RPMI7951 (cell line): ENCODE measurements around the gene HOXA1. TPM values are rescaled to one million over a fixed set of nuclear protein-coding genes. Genes with fewer than 3 reads are reported as not detected.

Experiments used
- DNase-seq: peaks from one replicate; pipeline ENCODE4 v3.0.0-alpha.2; 2012; ENCODE audit warnings: low read depth
- total RNA-seq: library from RNA; depleted of rRNA; stranded (reverse); fragments of >200 nt; shearing (Covaris generic); gene quantifications from 2 replicates; pipeline ENCODE4 v1.2.3, GENCODE V29; 2014

The HOXA1 gene
- total RNA-seq, 1 experiment from 2014 or later: 6.2 TPM

DNA sequence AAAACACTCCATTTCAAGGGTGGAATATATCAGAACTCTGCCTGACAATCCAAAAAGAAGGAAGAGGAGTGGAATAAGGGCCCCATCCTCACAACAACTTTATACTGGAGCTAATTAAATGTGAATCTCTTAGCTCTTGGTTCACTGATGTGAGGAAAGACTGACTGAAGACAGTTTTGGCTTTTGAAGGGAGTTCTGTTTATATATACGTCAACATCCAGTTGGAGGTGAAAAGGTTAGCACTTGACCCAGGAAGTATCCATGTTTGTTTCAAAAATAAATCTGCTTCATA lies 3.0 kb downstream of the HOXA1 start:
- no peak for DNase-seq

DNA sequence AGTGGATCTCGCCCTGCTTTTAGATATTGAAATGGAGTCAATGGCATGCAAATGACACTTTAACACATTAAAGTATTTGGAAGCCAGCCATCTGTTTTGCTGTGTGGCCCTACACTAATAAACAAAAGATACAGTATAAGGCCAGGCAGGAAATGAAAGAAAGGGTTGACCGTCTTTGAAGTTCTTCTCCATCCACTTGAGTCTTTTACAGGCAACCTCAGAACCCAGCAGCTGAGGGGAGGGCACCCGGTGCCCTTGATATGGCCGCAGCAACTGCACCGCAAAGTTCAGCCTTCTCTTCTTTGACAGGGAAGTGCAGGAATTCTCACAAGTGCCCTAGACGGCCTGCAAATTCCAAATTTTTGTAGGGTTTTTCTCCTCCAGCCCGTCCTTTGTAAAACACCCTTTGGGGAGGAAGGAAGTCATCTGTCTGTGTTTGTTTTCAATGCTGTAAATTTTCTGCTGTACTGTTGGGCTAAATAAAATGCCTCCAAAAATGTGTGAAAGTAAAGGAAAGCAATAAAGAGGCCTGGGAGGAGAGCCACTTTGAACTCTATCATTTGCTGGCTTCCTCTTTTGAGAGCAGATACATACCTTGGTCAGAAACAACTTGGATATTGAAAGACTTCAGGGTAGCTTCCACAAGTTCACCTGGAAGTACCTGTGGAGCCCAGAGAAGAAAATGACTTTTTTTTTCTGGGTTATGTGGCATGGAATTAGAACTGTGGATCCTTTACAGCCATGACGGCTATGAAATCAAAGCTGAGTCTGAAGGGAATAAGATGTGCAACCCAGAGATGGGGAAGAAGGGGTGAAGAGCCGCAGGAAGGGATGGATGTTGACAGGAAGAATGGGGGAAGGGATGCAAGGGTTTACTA lies 3.6 kb downstream of the HOXA1 start:
- no peak for DNase-seq

DNA sequence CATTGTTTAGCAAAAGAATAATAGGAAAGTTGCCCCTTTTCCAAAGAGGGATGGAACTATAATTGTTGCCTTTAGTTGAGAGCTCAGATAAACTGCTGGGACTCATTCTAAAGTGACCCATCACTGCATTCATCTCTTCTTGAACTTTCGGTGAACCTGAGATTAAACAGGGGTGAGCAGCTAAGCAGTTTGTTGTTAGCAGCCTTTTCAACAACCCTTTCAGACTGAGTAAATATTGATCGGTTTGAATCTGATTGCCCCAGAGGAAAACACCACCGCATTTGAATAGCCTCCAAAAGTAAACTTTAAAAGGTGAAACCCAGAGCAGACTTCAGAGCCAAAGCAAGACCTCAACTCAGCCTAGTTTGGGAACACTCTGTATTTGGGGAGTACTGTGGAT lies 4.7 kb downstream of the HOXA1 start:
- DNase-seq: no peak

DNA sequence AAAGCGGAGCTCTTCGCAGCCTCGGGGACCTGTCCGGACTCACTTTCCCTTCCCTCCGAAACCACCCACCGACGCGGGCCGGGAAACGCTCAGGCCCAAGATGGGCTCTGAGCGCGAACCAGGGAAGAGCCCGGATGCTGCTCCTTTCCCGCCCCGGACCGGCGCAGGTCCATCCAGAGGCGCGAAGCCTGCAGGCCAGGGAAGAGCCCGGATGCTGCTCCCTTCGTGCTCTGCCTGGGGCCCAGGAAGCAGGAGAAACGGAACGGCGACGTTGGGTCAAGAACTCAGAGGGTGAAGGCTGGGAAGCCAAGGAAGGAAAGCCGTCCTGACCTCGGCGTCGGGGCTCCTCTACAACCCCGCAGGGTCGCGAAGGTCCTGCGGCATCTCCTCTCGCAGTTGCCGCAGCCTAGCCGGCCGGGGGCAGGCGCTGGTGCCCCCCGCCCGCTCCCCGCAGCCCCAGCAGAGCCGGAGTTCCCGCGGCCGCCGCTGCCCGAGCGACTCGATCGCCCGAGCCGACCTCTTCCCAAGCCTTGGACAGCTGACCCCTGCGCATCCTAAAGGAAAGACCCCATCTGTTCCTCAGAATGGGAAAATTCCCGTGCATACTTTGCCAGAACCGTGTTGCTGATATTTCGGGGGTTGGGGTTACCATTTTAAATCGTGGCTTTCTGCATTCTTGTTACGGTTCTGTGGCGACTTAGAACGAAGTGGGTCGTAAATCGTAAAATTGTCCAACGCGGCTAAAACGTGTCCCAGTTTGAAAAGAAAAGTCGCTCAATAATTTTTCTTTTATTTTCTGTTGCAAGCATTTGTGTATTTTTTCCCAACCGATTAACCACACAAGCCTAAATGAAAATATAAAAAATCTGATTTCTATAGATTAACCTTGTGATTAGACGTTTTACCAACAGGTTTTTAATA lies 7.5 kb downstream of the HOXA1 start:
- DNase-seq: no peak

DNA sequence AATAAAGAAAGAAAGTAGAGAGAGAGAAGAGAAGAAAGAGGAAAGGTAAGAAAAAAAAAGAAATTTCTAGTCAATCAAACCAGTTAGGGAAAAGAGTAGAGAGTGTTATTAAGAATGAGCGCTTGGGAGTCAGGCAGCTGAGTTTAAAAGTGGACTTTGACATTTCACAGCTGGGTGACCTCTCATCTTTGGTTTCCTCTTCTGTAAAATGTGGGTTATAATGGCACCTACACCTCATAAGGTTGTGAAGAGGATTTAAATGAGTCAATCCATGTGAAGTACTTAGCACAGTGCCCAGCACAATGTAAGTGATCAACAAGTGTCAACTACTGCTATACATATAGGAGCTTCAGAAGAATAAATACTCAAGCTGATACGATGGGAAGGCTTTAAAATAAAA lies 12.2 kb downstream of the HOXA1 start:
- no peak for DNase-seq

DNA sequence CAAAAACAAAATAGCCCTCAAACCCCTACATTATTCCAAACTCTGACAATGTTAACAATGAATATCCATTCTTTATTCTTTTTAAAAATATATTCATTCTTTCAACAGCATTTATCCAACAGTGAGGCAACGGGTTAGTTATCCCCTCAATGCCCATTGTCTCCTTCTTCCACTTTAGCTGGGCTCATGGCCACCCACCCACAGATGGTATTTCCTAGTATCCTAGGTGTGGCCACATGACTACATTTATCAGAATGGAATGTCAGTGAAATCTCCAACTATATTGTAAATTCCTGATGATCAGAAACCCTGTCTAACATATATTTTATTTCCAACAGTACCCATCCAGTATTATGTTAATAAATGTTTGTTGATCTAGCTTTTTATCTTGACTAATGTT lies 13.6 kb downstream of the HOXA1 start:
- no peak for DNase-seq

DNA sequence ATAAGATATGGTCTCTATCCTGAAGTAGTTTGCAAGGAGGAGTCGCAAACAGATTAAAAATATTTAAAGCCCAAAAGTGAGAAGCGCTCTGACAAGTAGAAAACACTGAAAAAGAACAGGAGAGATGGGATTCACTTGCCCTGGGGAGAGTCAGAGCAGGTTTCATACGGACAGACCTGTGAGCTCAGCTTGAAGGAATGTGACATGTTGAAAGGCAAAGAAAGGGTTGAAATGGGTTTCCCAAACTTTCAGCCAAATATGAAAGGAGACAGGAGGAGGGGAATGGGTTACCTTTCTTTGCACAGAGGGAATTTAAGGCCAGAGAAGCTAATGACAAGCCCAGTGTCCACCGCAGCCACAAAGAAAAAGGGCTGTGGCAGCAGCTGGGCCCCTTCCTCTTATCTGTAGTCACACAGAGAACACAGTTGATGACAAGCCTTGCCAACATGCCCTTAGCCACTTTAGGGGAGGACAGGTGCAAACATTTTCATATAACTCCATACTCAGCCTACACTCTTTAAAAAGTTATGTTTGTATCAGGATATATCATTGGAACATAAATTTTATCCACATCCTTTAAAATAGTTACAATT lies 14.9 kb downstream of the HOXA1 start:
- DNase-seq: peak; percentile 26

DNA sequence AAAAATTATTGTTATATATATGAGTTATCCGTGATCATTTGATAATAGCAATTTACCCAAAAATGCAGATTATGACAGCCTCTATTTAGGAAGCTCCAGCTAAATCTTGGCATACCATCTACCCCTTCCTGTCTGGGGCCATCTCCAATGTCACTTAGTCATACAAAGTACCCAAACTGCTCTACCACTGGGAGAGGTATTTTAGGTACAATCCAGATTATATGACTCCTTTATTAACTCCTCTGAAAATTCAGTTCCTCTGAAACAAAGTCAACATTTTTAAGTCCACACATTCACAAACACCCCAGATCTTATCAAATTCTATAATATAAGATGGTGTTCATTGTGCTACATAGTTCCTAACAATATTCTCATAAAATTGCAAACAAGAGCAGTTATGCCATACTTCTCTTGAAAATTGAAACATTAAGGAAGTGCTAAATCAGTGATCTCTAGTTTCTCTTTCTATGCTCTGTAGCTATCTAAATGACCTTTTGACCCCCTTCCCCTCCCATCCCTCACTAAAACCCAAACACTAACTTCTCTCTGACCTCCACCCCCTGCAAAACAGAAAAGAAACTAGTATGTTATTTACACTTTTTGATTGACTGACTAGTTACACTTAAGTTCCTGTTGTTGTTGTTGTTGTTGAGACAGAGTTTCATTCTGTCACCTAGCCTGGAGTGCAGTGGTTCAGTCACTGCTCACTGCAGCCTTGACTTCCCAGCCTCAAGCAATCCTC lies 16.4 kb downstream of the HOXA1 start:
- DNase-seq: peak; percentile 23

DNA sequence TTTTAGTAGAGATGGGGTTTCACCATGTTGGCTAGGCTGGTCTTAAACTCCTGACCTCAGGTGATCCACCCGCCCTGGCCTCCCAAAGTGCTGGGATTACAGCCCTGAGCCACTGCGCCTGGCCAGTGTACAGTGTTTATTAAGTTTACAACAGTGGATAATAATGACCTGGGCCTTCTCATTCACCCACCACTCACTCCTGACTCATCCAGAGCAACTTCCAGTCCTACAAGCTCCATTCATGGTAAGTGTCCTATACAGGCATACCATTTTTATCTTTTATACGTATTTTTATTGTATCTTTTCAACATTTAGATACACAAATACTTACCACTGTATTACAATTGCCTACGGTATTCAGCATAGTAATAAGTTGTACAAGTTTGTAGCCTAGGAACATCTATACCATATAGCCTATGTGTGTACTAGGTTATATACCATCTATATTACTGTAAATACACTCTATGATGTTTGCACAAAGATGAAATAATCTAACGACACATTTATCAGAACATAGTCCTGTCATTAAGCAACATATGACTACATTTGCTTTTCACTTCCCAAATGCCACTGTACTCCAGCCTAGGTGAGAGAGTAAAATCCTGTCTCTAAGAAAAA lies 17.1 kb downstream of the HOXA1 start:
- no peak for DNase-seq

DNA sequence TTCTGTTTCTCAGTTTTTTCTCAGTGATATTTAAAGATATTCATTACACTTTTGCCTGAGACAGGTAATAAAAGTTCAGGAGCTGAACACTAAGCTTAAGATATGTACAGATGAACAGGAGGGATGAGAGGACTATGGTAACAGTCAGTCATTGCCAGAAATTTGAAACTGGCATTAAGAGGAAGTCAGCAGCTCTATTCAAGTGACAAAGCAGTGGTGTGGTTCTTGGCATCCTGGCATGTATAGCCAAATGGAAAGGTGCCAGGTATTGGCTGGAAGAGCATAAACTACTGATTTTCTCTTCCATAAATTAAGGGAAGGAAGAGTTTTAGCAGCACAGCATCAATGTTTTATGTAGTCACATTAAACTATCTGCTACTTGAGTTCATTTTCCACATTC lies 22.7 kb downstream of the HOXA1 start:
- DNase-seq: peak; percentile 21

DNA sequence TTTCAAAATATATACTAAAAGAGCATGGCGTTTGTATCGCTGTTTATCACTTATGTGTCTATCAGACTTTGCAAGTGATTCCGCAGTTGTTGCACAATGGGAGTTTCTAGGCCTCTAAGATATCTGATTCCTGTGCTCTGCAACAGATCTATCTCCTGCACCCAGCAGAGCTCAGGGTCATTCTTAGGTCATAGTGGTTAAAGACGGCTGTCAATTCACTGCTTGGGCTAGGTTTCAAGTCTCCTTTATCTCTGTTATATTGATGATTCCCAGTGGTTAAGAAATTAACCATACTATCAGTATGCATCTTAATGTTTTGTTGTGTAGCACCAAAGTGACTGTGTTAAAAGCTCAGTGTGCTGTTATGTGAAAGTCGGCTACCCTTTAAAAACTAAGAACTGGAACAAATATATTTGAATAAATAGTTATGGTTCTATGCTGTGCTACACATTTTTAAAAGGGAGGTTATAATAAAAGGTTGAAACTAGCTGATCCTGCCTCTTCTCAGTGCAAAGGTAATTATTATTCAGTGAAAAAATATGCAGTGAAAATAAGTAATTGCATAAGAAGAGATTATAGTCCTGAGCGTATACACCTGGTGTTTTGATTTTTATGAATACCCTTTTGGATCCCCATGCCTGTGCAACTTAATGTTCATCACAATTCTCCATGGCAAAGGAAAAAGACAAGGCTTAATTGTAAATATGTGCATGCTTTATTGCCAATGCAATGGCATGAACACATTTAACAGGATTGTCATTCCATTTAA lies 24.0 kb downstream of the HOXA1 start:
- peak; percentile 36 for DNase-seq

DNA sequence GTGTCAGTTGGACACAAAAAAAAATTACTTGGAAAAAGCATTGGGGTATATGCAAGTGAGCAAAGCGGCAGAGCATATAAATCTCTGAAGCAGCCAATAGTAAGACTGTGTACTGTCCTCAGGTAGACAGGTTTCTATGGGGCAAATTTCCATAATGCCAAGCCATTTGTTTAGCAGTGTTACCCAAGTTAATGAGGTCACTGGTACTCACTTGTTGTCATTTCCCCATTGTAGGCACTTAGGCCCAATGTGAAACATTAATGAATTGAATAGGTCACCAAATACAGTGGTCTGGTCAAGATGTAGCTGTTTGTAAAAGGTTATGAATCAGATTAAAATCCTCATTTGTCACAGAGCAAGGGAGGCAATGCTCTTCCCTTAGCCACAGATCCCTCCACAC lies 27.5 kb downstream of the HOXA1 start:
- DNase-seq: no peak

DNA sequence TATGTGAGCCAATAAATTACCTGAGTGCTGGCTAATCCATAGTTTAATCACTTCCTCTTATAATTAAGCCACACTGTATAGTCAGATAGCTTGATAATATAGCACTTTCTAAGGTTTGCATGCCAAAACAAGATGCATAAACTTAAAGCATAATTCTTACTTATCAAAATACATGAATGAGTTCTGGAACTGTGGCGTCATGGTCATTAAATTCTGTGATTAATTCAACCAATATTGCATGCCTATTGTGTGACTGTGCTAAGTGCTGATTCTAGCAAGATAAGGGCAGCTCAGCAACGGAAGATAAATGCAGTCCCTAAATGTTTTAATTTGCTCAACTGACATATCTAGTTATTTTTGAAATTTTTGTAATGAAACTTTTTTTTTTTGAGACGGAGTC lies 29.7 kb downstream of the HOXA1 start:
- DNase-seq: peak; percentile 81

DNA sequence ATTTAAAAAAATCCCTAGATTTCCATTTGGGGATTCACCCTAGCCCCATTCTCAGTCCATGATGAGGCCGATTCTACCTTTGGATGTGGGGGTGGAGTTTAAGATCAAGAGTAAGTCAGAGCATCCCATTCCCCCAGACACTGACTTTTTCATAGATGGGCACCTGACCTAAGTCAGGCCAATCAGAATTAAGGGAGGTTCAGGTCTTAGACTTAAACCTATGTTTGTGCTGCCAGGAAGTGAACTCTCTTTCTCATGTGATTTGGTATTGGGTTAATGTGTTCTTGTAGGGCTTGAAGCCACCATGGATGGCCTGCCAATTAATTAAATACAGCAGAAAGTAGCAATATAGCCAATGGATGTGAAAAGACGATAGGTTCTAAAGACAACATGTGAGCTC lies 30.1 kb downstream of the HOXA1 start:
- DNase-seq: no peak

DNA sequence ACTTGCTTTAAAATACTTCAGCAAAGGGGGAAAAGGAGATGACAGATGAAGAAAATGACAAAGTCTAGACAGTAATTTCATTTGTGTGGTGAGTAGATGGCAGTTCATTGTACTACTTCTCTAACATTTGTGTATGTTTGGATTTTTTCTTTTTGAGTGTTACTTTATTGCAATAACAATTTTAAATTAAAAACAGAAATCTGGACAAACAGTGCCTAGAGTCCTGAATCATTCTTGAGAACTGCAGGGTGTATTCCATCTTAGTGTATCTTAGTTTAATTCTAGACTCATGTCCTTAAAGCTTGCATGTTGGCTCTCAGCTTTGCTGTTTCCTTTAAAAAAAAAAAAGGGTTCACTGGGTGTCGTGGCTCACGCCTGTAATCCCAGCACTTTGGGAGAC lies 31.1 kb downstream of the HOXA1 start:
- no peak for DNase-seq

DNA sequence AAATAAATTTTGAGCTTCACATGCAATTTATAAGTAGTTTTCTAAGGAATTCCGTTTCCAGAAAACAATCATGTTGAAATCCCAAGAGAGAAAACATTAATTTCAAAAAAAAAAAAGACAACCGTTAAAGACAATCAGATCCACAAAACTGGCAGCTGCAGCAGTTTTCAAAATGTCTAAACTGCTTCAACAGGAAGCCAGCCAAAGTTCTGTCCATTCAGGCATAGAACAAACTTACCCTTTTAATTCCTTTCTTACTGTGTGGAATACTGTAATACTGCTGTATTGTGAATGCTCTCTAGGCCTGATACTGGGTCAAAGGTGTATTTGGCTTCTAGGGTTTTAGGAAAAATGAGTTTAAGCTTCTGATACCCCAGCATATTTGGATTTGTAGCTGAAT lies 31.6 kb downstream of the HOXA1 start:
- peak; percentile 35 for DNase-seq

DNA sequence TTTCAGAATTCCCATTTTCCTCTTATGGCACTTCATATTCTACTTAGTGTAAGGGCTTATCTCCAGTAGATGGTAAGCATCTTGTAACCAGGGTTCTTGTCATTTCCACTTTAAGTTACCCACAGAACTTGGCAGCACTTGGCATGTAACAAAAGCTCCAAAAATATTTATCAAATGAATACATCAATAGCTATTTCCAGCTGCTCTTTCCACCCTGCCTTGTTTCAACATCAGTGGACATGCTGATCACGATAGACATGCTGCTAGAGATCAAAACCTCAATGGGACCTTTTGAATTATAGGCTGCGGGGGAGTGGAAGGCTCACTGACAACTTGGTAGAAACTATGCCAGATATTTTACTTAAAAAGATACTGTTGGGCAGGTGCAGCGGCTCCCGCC lies 32.9 kb downstream of the HOXA1 start:
- DNase-seq: no peak

DNA sequence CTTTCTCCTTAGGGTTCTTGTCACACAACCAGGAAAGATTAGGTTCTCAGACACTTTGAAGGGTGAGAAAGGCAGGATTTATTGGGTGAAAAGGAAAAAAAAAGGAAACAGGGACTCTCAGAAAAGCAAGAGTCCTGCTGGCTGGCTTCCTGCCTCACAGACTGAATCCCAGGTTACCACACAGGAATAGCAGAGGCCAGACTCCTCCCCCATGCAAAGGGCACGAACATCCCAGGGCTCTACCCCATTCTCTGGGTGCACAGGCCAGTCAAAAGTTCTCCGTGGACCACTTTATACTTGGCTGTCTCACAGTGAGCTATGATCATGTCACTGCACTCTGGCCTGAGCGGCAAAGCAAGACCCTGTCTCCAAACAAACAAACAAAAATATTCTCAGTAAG lies 42.6 kb downstream of the HOXA1 start:
- DNase-seq: no peak

DNA sequence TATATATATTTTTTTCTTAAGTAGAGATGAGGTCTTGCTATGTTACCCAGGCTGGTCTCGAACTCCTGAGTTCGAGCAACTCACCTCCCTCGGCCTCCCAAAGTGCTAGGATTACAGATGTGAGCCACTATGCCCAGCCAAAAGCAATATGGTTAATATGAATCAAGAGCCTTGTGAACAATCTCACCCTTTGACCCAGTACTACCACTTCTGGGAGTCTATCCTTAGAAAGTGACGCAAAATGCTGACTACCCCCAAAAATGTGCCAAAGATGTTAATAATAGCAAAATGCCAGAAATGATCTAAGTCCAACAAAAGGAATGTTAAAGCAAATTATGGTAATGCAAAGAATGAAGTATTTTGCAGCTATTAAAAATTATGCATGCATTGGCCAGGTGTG lies 44.3 kb downstream of the HOXA1 start:
- no peak for DNase-seq

DNA sequence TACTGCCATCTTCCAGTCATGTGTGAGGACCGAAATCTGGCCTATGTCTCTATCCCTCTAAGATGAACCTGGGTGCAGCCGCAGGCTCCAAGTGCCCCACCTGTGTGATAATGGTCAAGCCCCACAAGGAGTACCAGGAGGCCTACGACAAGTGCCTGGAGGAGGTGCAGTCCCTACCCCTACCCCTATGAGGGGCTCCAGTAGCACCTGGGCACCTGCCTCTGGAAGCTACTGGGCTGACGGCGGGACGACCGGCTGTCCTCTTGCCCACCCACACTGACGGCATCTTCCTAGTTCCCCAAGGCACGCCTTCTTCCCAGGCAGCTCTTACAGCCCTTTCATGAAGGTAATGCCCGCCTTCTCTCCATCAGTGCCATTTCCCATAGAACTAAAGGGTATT lies 47.4 kb downstream of the HOXA1 start:
- no peak for DNase-seq
